C4-2B (cell line): ENCODE results near the gene NKX2-1.

ENCODE experiments used
- ZFX ChIP-seq: fragments of 450-650 bp; IDR thresholded peaks from 2 replicates; pipeline ENCODE4 v1.6.1; 2017
- TF ChIP-seq, protein P1 (sequence below): fragments of 450-650 bp; conservative IDR thresholded peaks from 2 replicates; pipeline ENCODE4 v1.5.1; 2017; ENCODE audit warnings: mild to moderate bottlenecking

DNA sequence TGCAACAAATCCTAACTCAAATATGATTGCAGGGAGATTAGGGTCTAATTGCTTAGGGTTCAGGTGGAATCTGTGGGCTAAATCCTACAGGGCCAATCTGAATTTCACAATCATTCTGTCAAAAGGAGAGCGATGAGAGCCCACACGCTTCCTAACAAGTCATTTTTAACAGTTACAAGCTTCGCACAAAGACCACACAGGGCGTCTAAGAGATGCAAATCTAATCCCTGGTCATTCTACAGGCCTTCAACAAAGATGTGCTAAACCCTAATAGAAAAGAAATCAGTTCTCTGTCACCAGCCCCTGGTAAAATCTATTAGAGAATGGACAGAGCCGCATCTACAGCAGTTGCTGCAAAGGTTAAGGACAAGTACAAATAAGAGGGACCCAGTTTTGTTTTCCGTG is 15.3 kb downstream of the NKX2-1 start:
- TF ChIP-seq ZFX: no peak
- TF ChIP-seq, protein P1, sequence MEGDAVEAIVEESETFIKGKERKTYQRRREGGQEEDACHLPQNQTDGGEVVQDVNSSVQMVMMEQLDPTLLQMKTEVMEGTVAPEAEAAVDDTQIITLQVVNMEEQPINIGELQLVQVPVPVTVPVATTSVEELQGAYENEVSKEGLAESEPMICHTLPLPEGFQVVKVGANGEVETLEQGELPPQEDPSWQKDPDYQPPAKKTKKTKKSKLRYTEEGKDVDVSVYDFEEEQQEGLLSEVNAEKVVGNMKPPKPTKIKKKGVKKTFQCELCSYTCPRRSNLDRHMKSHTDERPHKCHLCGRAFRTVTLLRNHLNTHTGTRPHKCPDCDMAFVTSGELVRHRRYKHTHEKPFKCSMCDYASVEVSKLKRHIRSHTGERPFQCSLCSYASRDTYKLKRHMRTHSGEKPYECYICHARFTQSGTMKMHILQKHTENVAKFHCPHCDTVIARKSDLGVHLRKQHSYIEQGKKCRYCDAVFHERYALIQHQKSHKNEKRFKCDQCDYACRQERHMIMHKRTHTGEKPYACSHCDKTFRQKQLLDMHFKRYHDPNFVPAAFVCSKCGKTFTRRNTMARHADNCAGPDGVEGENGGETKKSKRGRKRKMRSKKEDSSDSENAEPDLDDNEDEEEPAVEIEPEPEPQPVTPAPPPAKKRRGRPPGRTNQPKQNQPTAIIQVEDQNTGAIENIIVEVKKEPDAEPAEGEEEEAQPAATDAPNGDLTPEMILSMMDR: no peak
